ENCODE results near the gene APOC3.

DNA sequence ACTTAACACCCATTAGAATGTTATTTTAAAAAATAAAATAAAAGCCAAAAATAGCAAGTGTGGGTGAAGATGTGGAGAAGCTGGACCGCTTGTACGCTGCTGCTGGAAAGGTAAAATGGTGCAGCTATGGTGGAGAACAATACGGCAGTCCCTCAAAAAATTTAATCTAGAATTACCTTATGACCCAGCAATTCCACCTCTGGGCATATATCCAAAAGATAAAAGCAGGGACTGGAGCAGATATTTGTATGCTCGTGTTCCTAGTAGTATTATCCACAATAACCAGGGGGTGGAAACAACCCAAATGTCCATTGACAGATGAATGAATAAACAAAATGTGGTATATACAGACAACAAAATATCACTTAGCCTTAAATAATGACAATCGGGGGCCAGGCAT lies 31.9 kb upstream of the APOC3 start:
- TF ChIP-seq HDAC2 (IDR thresholded peaks at IDR 0.05) (no peak), CTCF (IDR thresholded peaks at IDR 0.05 in 2 of 3, conservative IDR thresholded peaks at IDR 0.05 in 1 of 3; ENCODE audit: control insufficient read depth in 2 of 3, extremely low read depth in 1 of 3, insufficient read depth in 1 of 3, low read depth in 3 of 3, low read length in 3 of 3) (no peak), REST (IDR thresholded peaks at IDR 0.05; ENCODE audit: low read depth, low read length) (no peak), SREBF1 (IDR thresholded peaks at IDR 0.05; ENCODE audit: low read length) (no peak), POLR2A (IDR thresholded peaks at IDR 0.05; ENCODE audit: low read depth, low read length) (no peak)
